Astrocyte (in vitro differentiated cells and primary cell): ENCODE measurements around the gene OR1J1. TPM values are rescaled to one million over a fixed set of nuclear protein-coding genes. Genes with fewer than 3 reads are reported as not detected.

Experiments
- DNase-seq: peaks from one replicate; pipeline ENCODE4 v3.0.0-alpha.2; 2010; ENCODE audit warnings: low read depth
- FAIRE-seq: peaks from 2 replicates; lab custom pipeline; 2011; peaks lifted over from hg19 to GRCh38; lab: Jason Lieb, UNC
- H2AFZ ChIP-seq: 2 replicates; pipeline ENCODE4 v1.6.0; 2012; ENCODE audit warnings: low read depth, low read length, inconsistent platforms
- H3K27ac ChIP-seq: 2 replicates; pipeline ENCODE4 v1.5.1; 2011; ENCODE audit warnings: low read depth, low read length, inconsistent platforms
- H3K27me3 ChIP-seq: 2 replicates; pipeline ENCODE4 v1.6.0; 2011; ENCODE audit warnings: low read length, inconsistent platforms; ENCODE audit not compliant: insufficient read depth
- H3K36me3 ChIP-seq: 2 replicates; pipeline ENCODE4 v1.5.1; 2011; ENCODE audit warnings: low read length, inconsistent platforms; ENCODE audit not compliant: insufficient read depth
- H3K4me1 ChIP-seq: 2 replicates; pipeline ENCODE4 v1.5.1; 2011; ENCODE audit warnings: low read length, inconsistent platforms; ENCODE audit not compliant: insufficient read depth
- H3K4me2 ChIP-seq: 2 replicates; pipeline ENCODE4 v1.6.0; 2012; ENCODE audit warnings: low read length, inconsistent platforms
- H3K4me3 ChIP-seq: 2 replicates; pipeline ENCODE4 v1.5.1; 2011; ENCODE audit warnings: low read depth, mild to moderate bottlenecking, low read length, inconsistent platforms; ENCODE audit not compliant: insufficient read depth
- H3K79me2 ChIP-seq: 2 replicates; pipeline ENCODE4 v1.6.0; 2012; ENCODE audit warnings: mild to moderate bottlenecking, low read length, inconsistent platforms; ENCODE audit not compliant: insufficient read depth
- H3K9ac ChIP-seq: 2 replicates; pipeline ENCODE4 v1.6.0; 2012; ENCODE audit warnings: mild to moderate bottlenecking, low read length, inconsistent platforms
- H3K9me3 ChIP-seq: 2 replicates; pipeline ENCODE4 v1.5.1; 2012; ENCODE audit warnings: low read depth, mild to moderate bottlenecking, low read length, inconsistent platforms; ENCODE audit not compliant: insufficient read depth
- H4K20me1 ChIP-seq: 2 replicates; pipeline ENCODE4 v1.6.0; 2012; ENCODE audit warnings: low read length, inconsistent platforms; ENCODE audit not compliant: insufficient read depth
- H3K27ac Mint-ChIP-seq: one replicate; pipeline ENCODE4 v1.8.0; 2021; ENCODE audit warnings: mild to moderate bottlenecking, mixed read lengths; ENCODE audit not compliant: unreplicated experiment
- H3K27me3 Mint-ChIP-seq: one replicate; pipeline ENCODE4 v1.8.0; 2021; ENCODE audit warnings: low read depth, mixed read lengths; ENCODE audit not compliant: unreplicated experiment
- H3K36me3 Mint-ChIP-seq: one replicate; pipeline ENCODE4 v1.8.0; 2021; ENCODE audit warnings: low read depth, mixed read lengths; ENCODE audit not compliant: unreplicated experiment
- H3K4me1 Mint-ChIP-seq: one replicate; pipeline ENCODE4 v1.8.0; 2021; ENCODE audit warnings: low read depth, mixed read lengths; ENCODE audit not compliant: unreplicated experiment
- H3K4me3 Mint-ChIP-seq: one replicate; pipeline ENCODE4 v1.8.0; 2021; ENCODE audit warnings: mild to moderate bottlenecking, moderate library complexity, mixed read lengths; ENCODE audit not compliant: unreplicated experiment
- H3K9me3 Mint-ChIP-seq: one replicate; pipeline ENCODE4 v1.8.0; 2021; ENCODE audit warnings: mild to moderate bottlenecking, mixed read lengths; ENCODE audit not compliant: unreplicated experiment
- EZH2 ChIP-seq: IDR thresholded peaks from 2 replicates; pipeline ENCODE4 v1.6.1; 2012; ENCODE audit warnings: mild to moderate bottlenecking, low read length, inconsistent platforms; ENCODE audit not compliant: insufficient read depth
- total RNA-seq: library from RNA; stranded (reverse); gene quantifications from 2 replicates; pipeline ENCODE4 v1.2.1, GENCODE V29; 2021
- TF ChIP-seq, protein P1 (sequence below): IDR thresholded peaks from 2 replicates; pipeline ENCODE4 v1.5.1; 2011; ENCODE audit warnings: low read depth, mild to moderate bottlenecking, inconsistent platforms, low read length, moderate library complexity; ENCODE audit not compliant: insufficient read depth

OR1J1 gene
- total RNA-seq, 1 donor from 2014 or later = not detected

DNA sequence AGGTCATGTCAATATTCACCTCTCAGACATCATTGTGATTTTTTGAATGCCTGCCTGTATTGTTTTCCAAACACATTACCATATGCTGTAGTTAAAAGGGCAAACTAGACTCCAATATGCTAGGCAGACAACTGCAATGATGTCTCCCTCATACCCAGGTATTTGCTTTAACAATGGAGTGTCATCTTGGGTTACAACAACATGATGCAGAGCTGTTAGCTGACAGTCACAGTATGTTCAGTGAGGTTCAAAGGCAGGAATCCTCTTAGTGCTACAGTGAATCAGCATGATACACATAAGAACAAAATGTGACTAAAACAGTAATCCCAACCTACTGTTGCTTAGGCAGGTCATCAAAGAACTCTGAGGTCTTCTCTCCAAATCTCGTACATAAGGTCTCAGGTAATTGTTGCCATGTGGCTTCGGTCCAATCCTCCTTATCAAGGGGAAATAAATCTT, 24.0 kb downstream of the OR1J1 start:
- no peaks in the 10 kb centered on the region for H3K36me3 ChIP-seq
- Mint-ChIP-seq H3K9me3 (no peaks in the 10 kb centered on the region), H3K27ac (no peak overlapping the region), H3K36me3 (no peaks in the 10 kb centered on the region), H3K4me3 (no peak overlapping the region), H3K4me1 (no peaks in the 10 kb centered on the region), H3K27me3 (peaks cover 24% of the 10 kb centered on the region)
- no peaks in the 10 kb centered on the region for H3K4me1 ChIP-seq
- TF ChIP-seq, protein P1, sequence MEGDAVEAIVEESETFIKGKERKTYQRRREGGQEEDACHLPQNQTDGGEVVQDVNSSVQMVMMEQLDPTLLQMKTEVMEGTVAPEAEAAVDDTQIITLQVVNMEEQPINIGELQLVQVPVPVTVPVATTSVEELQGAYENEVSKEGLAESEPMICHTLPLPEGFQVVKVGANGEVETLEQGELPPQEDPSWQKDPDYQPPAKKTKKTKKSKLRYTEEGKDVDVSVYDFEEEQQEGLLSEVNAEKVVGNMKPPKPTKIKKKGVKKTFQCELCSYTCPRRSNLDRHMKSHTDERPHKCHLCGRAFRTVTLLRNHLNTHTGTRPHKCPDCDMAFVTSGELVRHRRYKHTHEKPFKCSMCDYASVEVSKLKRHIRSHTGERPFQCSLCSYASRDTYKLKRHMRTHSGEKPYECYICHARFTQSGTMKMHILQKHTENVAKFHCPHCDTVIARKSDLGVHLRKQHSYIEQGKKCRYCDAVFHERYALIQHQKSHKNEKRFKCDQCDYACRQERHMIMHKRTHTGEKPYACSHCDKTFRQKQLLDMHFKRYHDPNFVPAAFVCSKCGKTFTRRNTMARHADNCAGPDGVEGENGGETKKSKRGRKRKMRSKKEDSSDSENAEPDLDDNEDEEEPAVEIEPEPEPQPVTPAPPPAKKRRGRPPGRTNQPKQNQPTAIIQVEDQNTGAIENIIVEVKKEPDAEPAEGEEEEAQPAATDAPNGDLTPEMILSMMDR = no peak
- TF ChIP-seq EZH2 = no peak
- no peak overlapping the region for H2AFZ ChIP-seq
- no peak for DNase-seq
- H3K9ac ChIP-seq = no peak overlapping the region
- no peak for FAIRE-seq
- no peaks in the 10 kb centered on the region for H4K20me1 ChIP-seq
- no peaks in the 10 kb centered on the region for H3K9me3 ChIP-seq
- H3K4me3 ChIP-seq = no peak overlapping the region
- no peak overlapping the region for H3K27ac ChIP-seq
- peaks cover 4% of the 10 kb centered on the region for H3K27me3 ChIP-seq
- no peak overlapping the region for H3K4me2 ChIP-seq
- H3K79me2 ChIP-seq = no peaks in the 10 kb centered on the region

DNA sequence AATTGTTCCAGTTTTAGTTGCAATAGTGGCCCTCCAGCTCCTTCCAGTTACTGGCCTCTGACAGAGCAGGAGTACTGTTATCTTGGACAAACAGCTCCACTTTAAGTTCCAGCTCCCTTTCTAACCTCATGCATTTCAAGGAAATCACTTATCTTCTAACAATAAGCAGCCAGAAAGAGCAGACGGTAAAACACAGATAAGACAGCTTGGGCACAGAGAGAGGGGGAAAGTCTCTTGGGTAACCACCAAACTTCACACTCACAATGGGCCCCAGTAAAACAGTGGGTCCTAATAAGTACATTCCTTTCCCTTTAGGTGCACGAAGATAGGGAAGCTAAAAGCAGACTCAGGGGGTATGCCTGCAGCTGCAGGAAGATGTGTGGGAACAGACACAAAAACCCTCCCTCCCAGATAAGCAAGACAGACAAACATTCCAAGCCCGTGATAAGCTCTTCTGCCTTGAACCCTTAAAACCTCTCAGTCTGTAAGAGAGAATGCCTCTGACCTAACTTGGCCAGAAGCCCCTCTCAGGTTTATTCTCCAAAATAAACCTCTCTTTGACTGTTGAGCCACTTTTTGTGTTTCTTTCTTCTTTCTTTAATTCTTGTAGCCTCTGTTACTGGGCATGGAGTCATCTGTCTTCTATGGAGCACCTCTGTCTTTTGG, 30.8 kb downstream of the OR1J1 start:
- Mint-ChIP-seq H3K4me3 (no peak overlapping the region), H3K36me3 (no peaks in the 10 kb centered on the region), H3K27ac (no peak overlapping the region), H3K9me3 (peaks cover 10% of the 10 kb centered on the region), H3K4me1 (no peaks in the 10 kb centered on the region), H3K27me3 (peaks cover 42% of the 10 kb centered on the region)
- H3K79me2 ChIP-seq = no peaks in the 10 kb centered on the region
- H4K20me1 ChIP-seq = no peaks in the 10 kb centered on the region
- H3K9ac ChIP-seq = no peak overlapping the region
- H3K4me1 ChIP-seq = peaks cover 9% of the 10 kb centered on the region
- DNase-seq = peak; percentile 50
- no peak overlapping the region for H3K4me2 ChIP-seq
- no peak overlapping the region for H3K4me3 ChIP-seq
- H3K9me3 ChIP-seq = no peaks in the 10 kb centered on the region
- H2AFZ ChIP-seq = no peak overlapping the region
- no peak for TF ChIP-seq EZH2
- TF ChIP-seq, protein P1 = no peak
- FAIRE-seq = no peak
- H3K27ac ChIP-seq = peak overlapping the region; percentile 34
- H3K36me3 ChIP-seq = no peaks in the 10 kb centered on the region
- H3K27me3 ChIP-seq = no peaks in the 10 kb centered on the region

DNA sequence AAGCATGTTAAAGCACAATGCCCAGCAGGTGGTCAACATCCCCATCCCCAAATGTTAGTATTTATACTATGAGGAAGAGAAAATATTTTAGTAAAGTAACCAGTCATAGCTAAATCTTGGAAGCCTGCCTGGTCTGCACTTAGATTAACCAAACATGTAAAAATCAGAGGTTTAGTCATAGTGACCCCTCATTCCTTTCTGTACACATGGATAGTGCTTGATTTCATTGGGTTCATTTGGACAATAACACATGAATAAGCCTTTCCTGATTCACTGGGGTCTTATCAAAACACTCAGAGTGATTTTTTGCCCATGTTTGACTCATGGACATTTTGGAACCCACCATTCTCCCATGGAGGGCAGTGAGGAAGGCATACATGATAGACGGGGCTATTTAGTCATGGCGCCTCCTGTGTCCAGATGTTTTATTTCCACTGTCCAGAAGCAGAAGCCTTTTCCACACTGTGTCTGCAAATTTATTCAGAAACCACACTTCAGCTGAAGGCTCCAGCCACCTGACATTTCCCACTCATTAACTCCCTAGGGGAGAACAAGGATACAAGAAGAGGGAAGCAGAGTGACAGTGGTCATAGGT, 32.5 kb downstream of the OR1J1 start:
- Histone ChIP-seq H3K4me1 (peaks cover 9% of the 10 kb centered on the region), H2AFZ (no peak overlapping the region), H3K79me2 (no peaks in the 10 kb centered on the region), H3K27ac (peak overlapping the region; percentile 73), H3K27me3 (no peaks in the 10 kb centered on the region), H4K20me1 (no peaks in the 10 kb centered on the region), H3K36me3 (no peaks in the 10 kb centered on the region), H3K4me3 (no peak overlapping the region), H3K4me2 (peak overlapping the region; percentile 19), H3K9ac (peak overlapping the region; percentile 23), H3K9me3 (no peaks in the 10 kb centered on the region)
- peak; percentile 63 for FAIRE-seq
- TF ChIP-seq, protein P1 = no peak
- no peak for TF ChIP-seq EZH2
- Mint-ChIP-seq H3K4me3 (no peak overlapping the region), H3K27me3 (peaks cover 51% of the 10 kb centered on the region), H3K36me3 (no peaks in the 10 kb centered on the region), H3K27ac (no peak overlapping the region), H3K4me1 (no peaks in the 10 kb centered on the region), H3K9me3 (peaks cover 10% of the 10 kb centered on the region)
- DNase-seq = peak; percentile 89
